HFFc6 (cell line): ENCODE measurements around the gene TMF1. TPM values are rescaled to one million over a fixed set of nuclear protein-coding genes. Genes with fewer than 3 reads are reported as not detected.
A peak's percentile ranks its signal among the peaks of the same experiment; 100 is the strongest.

ENCODE experiments used
- DNase-seq: peaks from one replicate; pipeline ENCODE4 v3.0.0-alpha.2; 2018
- H3K27ac Mint-ChIP-seq: 2 replicates; pipeline ENCODE4 v1.8.0; 2020; ENCODE audit warnings: mild to moderate bottlenecking, mixed read lengths
- H3K27me3 Mint-ChIP-seq: 2 replicates; pipeline ENCODE4 v1.8.0; 2021; ENCODE audit warnings: mild to moderate bottlenecking, moderate library complexity, mixed read lengths; ENCODE audit not compliant: insufficient read depth
- H3K36me3 Mint-ChIP-seq: 2 replicates; pipeline ENCODE4 v1.8.0; 2021; ENCODE audit warnings: low read depth, mixed read lengths
- H3K4me1 Mint-ChIP-seq: 2 replicates; pipeline ENCODE4 v1.8.0; 2020; ENCODE audit warnings: low read depth, mixed read lengths
- H3K4me3 Mint-ChIP-seq: 2 replicates; pipeline ENCODE4 v1.8.0; 2020; ENCODE audit warnings: mild to moderate bottlenecking, moderate library complexity, mixed read lengths
- H3K9me3 Mint-ChIP-seq: 2 replicates; pipeline ENCODE4 v1.8.0; 2020; ENCODE audit warnings: mild to moderate bottlenecking, mixed read lengths
- CTCF ChIP-seq: fragments of 200-600 bp; sonication (generic); IDR thresholded peaks from 2 replicates; pipeline ENCODE4 v1.5.0; 2021; ENCODE audit warnings: antibody characterized with exemption, mild to moderate bottlenecking
- total RNA-seq, 6 experiments: library from RNA; stranded (reverse); fragmentation: NEBNext Ultra II Directional; extraction: Animal tissue kit (Norgen Biotek cat#: 25700); gene quantifications; 2 replicates in 1 of 6; 3 replicates in 5 of 6; pipeline ENCODE4 v1.2.3, GENCODE V29; 2021

The TMF1 gene
- total RNA-seq, 6 experiments from 2014 or later: 43.7 to 46.9 (median 45.2) TPM

- Mint-ChIP-seq H3K36me3 (peaks cover 33% of the 10 kb centered on the region), H3K9me3 (no peaks in the 10 kb centered on the region), H3K27ac (peak overlapping the region; percentile 25; the same call in 1 of the 2 replicates), H3K4me3 (no peak overlapping the region), H3K27me3 (no peaks in the 10 kb centered on the region), H3K4me1 (peaks cover 41% of the 10 kb centered on the region)
- no peak for TF ChIP-seq CTCF
- peak; percentile 29 for DNase-seq
Observed at GRCh38 chr3:68985146-68985790, 66.9 kb downstream of the TMF1 start.

GRCh38 chr3:68984011-68984530 lies 68.1 kb downstream of the TMF1 start:
- no peak for TF ChIP-seq CTCF
- H3K27me3 Mint-ChIP-seq: no peaks in the 10 kb centered on the region
- no peaks in the 10 kb centered on the region for H3K9me3 Mint-ChIP-seq
- H3K27ac Mint-ChIP-seq: no peak overlapping the region
- peaks cover 40% of the 10 kb centered on the region for H3K36me3 Mint-ChIP-seq
- peaks cover 37% of the 10 kb centered on the region for H3K4me1 Mint-ChIP-seq
- DNase-seq: no peak
- H3K4me3 Mint-ChIP-seq: no peak overlapping the region

GRCh38 chr3:68977486-68978167 lies 74.5 kb downstream of the TMF1 start:
- Mint-ChIP-seq H3K4me1 (no peaks in the 10 kb centered on the region), H3K27me3 (no peaks in the 10 kb centered on the region)

GRCh38 chr3:68974711-68975110 lies 77.4 kb downstream of the TMF1 start:
- H3K4me3 Mint-ChIP-seq: no peak overlapping the region
- H3K4me1 Mint-ChIP-seq: no peaks in the 10 kb centered on the region
- H3K36me3 Mint-ChIP-seq: peaks cover 17% of the 10 kb centered on the region; the same call in 1 of the 2 replicates
- no peak for DNase-seq
- H3K27ac Mint-ChIP-seq: no peak overlapping the region
- no peaks in the 10 kb centered on the region; the same call in 1 of the 2 replicates for H3K27me3 Mint-ChIP-seq
- no peak for TF ChIP-seq CTCF
- no peaks in the 10 kb centered on the region for H3K9me3 Mint-ChIP-seq

More at GRCh38 chr3:68977486-68978167, 74.5 kb downstream of the TMF1 start:
- Mint-ChIP-seq H3K4me3 (no peak overlapping the region), H3K27ac (no peak overlapping the region), H3K36me3 (peaks cover 17% of the 10 kb centered on the region; the same call in 1 of the 2 replicates), H3K9me3 (no peaks in the 10 kb centered on the region)
- TF ChIP-seq CTCF: no peak
- no peak for DNase-seq

GRCh38 chr3:68973639-68974038 lies 78.5 kb downstream of the TMF1 start:
- no peak overlapping the region for H3K4me3 Mint-ChIP-seq
- H3K36me3 Mint-ChIP-seq: peaks cover 6% of the 10 kb centered on the region; the same call in 1 of the 2 replicates
- DNase-seq: no peak
- TF ChIP-seq CTCF: no peak
- no peaks in the 10 kb centered on the region for H3K9me3 Mint-ChIP-seq
- peaks cover 4% of the 10 kb centered on the region for H3K27me3 Mint-ChIP-seq
- no peaks in the 10 kb centered on the region for H3K4me1 Mint-ChIP-seq
- H3K27ac Mint-ChIP-seq: no peak overlapping the region
